Measurements from ENCODE around the gene SLC1A2.

The SLC1A2 gene

DNA sequence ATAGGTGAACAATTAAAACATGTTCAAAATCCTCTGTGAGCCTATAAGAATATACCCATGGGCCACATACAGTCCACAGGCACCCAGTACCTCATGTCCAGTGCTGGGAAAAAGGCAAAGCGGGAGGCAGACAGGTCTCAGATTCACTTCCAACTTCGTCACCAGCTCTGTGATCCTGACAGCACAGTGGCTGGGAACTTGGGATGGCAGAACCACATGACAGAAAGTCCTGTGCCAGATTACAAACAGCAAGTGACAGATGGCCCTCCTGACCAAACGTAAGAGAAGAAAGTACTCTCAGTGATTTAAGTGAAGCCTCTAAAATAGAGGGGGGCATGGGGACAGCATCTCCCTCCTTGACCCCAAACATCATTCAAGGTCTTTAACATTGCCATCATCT, 5.8 kb downstream of the SLC1A2 start:
- DNase-seq (ENCODE audit: low read depth in 3 of 3), result no peak

DNA sequence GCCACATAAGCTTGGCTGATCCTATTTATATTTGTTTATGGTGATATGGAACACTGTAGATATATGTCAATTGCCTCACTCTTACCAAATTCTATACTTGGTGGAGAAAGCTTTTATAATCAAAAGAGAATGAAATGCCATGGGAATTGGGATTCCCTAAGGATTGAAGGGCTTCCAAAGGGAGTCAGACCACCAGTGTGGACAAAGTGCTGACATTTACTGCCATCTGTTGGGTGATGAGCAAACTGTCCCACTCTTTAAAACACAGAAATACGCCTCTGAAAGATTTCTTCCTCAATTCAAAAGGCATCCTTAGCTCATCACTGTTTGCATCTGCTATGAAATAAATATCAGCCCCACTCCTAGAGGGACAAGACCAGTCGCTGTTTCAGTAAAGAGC, 7.1 kb downstream of the SLC1A2 start:
- DNase-seq (ENCODE audit: low read depth in 3 of 3), result no peak

DNA sequence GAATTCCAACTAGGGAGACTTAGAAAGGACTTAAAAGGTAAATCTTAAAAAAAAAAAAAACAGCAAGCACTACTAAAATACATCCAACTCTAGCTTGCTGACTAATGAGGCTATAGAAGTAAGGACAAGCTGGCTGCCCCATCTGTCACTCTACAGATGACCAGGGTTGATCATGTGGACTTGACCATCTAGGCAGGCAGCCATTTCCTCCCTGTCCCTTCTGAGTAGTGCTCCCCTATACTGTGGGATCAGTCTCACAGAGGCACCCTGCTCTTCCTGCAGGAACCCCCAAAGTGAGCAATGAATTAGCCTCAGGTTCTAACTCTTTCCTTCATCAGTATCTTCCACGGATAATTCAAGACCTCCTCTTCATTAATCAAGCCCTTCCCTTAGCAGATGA, 12.3 kb downstream of the SLC1A2 start:
- DNase-seq (ENCODE audit: low read depth in 3 of 3), result no peak

DNA sequence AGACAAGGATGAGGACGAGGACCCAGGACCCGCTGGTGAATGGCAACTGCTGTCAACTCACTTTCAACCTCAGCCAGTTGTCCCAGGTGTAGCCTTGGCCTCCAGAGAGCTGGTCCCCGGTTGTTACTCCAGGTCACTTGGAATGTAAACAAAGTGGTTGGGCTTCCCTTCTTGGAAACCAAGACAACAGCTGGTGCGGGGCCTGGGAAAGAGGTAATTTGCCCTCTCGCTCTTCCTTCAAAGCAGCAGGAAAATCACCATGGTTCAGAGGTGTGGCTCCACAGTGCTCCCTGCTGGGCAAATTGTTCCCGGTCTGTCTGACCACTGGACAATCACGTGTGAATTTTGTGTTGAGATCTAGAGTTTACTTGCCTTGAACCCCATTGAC, 15.0 kb downstream of the SLC1A2 start:
- DNase-seq (ENCODE audit: low read depth in 3 of 3), result no peak

DNA sequence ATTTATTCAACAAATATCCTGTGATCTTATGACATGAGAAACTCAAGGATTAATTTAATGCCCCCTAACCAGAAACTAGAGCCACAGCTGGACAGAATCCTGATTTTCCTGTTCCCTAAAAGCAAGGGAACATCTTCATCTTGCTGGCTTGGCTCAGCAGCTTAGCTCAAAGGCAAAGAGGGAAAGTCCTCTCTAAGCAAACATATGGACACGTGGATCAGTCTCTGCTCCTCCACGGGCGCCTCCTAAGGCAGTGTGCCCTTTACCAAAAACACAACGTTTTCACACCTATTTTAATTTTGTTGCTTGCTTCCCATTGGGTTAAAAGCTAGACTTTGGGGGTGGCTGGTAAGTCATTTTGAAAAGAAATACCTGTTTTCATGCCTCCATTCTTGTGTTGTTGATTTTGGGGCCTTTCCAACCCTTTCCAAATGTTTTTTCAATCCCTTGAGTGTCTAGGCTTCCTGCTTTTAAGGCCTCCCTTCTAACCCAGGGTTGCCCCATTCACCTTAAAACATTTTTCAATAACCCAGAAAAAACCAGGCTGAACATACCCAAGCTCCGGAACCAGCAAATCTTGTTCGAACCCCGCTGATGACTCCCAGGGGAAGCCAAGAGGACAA, 15.5 kb downstream of the SLC1A2 start:
- no peak for DNase-seq (ENCODE audit: low read depth in 3 of 3)

DNA sequence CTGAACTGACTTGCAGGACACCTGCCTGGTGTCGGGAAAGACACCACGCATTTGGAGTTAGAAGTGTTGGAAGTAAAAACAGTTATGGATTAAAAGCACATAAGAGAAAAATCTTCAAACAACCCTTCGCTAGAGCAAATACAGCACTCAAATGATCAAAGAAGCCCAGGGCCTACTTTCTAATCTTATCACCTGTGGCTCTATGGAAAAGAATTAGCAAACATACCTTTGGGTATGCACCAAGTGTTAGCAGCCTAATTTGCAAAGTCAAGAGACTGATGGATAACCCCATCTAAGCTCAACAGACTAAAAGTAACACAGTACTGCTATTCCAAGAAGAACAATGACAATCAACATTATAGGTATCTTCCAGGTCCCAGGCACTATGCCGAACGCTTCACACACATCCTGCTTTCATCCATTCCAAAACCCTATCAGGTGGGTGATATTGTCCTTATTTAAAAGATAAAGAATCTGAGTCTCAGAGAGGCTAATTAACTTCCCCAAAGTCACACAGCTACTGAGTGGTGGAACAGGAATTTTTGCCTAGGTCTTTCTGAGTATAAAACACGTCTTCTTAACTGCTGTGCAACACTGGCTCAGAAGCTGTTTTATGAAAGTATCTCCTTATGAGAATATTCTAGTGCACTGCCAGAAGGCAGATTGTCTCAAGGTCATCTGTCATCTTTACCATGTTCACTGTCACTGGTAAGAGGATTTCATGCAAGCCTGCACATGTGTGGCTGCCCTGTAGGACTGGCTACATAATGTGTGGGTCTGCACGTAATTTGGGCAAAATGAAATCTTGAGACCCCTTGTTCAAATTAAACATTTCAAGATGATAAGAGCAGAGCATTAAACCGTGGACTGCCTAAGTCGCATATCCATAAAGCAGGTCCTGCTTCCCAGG, 16.4 kb downstream of the SLC1A2 start:
- no peak for DNase-seq (ENCODE audit: low read depth in 3 of 3)

DNA sequence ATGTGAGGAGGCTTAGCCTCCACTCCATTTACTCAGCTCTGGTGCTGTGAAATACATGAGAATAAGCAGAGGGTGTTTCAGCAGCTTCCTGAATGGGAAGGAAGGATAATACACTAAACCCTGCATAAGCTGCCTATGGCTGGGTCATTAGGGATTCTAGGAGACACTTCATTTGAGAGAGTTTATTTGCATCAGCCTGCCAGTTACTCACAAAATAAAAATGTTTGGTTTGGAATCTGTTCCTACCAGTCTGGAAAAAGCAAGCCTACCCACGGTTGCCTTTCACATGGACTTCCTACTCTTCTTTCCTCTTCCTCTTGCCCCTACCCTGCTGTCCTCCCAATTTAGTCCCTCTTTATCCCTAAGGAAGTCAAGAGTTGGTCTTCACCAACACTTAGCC, 20.5 kb downstream of the SLC1A2 start:
- DNase-seq (ENCODE audit: low read depth in 3 of 3), result no peak

- no peak for DNase-seq (ENCODE audit: low read depth in 3 of 3)
Observed at GRCh38 chr11:35394941-35395340, 24.4 kb downstream of the SLC1A2 start.

- no peak for DNase-seq (ENCODE audit: low read depth in 3 of 3)
Observed at GRCh38 chr11:35393098-35393497, 26.3 kb downstream of the SLC1A2 start.

- peak; percentile 67 to 83 (median 77) for DNase-seq (ENCODE audit: low read depth in 3 of 3)
Observed at GRCh38 chr11:35391922-35392688, 27.3 kb downstream of the SLC1A2 start.

DNA sequence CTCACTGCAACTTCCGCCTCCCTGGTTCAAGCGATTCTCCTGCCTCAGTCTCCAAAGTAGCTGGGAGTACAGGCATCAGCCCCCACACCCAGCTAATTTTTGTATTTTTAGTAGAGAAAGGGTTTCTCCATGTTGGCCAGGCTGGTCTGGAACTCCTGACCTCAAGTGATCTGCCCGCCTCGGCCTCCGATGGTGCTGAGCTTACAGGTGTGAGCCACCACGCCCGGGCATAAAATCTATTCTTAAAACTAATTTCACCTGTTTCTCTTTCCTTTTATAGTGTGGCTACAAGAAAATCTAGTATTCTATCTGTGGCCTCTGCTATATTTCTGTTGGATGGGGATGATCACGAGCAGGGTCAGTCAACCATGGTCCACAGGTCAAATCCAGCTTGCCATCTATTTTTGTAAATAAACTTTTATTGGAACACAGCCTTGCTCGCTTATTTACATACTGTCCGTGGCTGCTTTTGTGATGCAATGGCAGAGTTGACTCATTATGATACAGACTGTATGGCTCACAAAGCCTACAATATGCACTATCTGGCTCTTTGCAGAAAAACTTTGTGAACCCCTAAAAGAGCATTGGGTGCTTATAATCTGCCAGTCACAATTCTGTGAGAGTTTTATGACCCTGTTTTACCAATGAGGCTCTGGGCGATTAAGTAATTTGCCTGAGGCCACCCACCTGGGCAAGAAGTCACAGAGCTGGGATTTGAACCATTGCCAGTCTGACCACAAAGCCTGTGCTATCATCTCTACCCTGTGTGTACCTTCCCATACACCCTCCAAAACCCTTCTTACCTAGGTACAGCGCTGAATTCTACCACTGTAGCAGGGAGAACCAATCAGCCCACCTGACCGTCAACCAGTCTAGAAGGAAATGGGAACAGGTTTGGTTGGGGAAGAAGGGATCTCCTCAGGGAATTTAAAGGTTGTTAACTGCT, 28.3 kb downstream of the SLC1A2 start:
- DNase-seq (ENCODE audit: low read depth in 3 of 3), result peak in 2 of 3 donors; percentile 24 to 42

DNA sequence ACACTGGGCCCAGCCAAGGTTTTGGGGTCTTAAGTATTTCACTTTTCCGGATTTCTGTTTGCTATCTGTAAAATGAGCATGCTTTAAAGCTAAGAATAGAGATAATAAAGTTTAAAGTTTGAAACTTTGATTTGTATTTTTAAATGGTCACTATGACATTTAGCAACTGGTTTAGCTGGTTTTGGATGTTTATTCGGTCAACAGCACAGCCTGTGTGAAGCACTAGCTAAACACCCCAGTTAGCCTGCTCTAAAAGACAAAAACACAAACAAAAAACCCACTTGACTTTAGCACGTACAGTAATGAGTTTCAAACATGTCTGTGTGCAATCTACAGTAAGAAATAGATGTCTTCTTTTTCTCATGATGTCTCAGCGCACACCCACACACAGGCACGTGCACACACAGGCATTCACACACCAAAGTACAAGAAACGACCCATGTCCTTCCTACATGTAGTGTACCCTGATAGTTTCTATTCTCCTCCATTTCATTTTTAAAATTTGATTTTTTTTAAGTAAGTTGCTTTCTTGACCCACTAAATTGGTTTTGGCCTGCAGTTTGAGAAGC, 29.4 kb downstream of the SLC1A2 start:
- peak in 2 of 3 donors; percentile 21 to 36 for DNase-seq (ENCODE audit: low read depth in 3 of 3)

DNA sequence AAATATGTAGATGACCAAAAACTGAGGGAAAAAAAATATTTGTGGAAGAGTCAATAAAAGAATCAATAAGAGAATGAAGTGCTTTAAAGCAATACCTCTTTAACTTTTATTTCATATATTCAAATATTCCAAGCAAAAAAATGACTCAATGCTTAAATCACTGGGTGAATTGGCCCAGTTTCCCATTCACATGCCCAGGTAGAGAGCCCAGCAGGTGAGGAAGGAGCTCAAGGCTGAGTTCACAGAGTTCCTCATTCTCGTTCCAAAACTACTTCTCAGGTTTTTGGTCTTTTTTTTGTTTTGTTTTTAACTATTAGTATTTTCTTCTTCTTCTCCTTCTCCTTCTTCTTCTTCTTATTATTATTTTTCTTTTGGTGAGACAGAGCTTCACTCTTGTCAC, 30.2 kb downstream of the SLC1A2 start:
- DNase-seq (ENCODE audit: low read depth in 3 of 3), result no peak

- no peak for DNase-seq (ENCODE audit: low read depth in 3 of 3)
Observed at GRCh38 chr11:35388061-35388460, 31.3 kb downstream of the SLC1A2 start.

- no peak for DNase-seq (ENCODE audit: low read depth in 3 of 3)
Observed at GRCh38 chr11:35387111-35387982, 32.0 kb downstream of the SLC1A2 start.

DNA sequence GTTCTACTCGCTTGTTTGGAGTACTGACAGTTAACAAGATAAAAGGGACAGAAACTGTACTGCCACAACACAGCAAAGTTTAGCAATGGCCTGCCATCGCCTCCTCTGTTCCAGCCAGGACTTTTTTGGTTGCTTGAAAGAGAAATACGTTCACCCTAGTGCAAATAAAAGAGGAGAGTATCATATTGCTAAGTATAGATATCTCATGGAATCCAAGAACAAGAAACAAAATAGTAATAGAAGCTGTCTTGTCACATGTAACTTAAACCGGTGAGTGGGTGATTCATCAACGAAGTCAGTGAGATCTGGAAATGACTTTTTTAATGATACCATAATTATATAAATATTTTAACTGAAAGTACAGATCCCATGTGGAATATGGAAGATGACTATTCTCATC, 35.4 kb downstream of the SLC1A2 start:
- no peak for DNase-seq (ENCODE audit: low read depth in 3 of 3)

DNA sequence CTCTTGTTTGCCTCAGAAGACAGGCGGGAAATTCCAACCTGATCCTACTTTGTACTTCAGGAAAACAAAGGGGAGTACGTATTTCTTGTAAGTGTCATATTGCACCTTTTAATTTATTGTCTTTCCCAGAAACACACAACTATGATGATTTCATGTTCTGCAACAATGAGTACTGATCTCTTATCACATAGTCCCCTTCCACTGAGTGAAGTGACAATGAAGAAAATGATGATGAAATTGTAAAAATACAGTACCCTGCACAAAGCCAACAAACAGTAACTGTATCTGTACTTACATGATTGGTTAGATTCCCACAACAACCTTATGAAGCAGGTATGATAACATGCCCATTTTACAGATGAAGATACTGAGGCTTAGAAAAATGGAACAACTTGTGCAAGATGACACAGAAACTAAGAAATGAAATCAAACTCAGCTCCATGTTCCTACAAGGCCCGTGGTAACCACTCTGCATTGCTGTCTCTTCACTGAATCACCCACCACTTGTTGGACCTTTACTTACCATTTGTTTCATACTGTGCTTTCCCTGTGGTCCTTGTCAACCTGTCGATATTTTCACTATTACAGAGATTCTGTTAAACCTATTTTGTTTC, 37.5 kb downstream of the SLC1A2 start:
- no peak for DNase-seq (ENCODE audit: low read depth in 3 of 3)

DNA sequence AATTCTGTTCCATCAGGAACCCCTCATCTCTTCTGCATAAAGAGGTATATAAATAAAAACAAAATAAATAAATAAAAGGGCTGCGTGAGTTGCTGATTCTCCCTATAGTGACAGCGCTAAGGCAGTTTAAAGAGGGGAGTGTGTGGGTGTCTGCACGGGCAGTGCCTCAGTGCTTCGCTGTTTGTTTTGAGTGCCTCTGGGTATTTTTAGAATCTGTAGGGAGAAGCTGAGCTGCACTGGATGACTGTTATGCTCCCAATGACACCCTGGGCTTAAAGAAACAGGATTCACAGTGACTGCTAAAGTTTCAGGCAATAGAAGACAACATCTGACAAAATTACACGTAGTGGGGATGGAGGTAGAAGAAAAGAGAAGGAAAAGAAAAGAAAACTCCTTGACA, 38.8 kb downstream of the SLC1A2 start:
- no peak for DNase-seq (ENCODE audit: low read depth in 3 of 3)

DNA sequence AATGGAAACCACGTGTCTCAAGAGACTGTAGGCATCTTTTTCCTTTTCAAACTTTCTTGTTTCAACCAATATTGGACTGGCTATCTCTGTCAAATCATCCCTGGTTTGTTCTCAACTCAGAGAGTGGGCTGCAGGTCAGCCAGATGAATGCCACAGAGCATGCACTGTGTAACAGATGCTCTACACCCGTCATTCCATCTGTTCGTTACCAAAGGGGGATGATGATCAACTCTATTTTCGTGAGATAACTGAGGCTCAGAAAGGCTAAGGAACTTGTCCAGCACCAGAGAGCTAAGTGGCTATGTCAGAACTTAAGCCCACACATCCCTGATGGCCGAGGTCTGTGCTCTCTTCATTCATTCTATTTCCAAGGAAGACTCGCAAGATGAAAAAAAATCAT, 42.1 kb downstream of the SLC1A2 start:
- DNase-seq (ENCODE audit: low read depth in 3 of 3), result no peak

DNA sequence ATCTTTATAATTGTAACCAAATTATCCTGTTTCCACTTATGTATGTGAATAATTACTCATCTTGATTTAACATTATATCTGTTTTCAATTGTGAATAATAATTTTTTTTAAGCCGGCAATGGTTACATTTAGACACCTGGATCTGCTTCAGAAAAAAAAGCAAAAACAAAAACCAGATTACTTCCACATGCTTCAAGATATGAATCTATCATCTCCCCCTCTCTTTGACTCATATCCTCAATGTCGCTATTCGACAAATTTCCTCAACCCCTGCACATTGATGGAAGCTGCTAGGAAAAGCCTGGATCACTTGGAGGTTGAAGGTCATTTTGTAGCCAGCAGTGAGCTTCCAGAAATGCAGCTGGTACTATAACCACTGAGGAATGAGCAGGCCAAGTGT, 42.7 kb downstream of the SLC1A2 start:
- DNase-seq (ENCODE audit: low read depth in 3 of 3), result no peak

Data from stimulated activated CD4-positive, alpha-beta T cell treated with anti-CD3 and anti-CD28 coated beads, TNF-alpha, amount 100 ng/mL, for 48 hours (primary cell).